K562 (cell line): ENCODE results near the gene DNASE2. TPM values are rescaled to one million over a fixed set of nuclear protein-coding genes. Genes with fewer than 3 reads are reported as not detected.

Experiments used
- ATAC-seq: fragments of 200-7000 bp; cut with Tn5 transposase; 3 replicates; pipeline ENCODE4 v1.9.1; 2020; ENCODE audit warnings: moderate library complexity
- BruUV-seq: library from RNA; stranded (reverse); fragments of 400-500 nt; replicated peaks from 2 replicates; lab custom pipeline; 2021; lab: Mats Ljungman, UMichigan
- CTCF ChIA-PET: fragments of 300-600 bp; formaldehyde crosslinking; extraction: SDS; loops from one replicate; lab custom pipeline; 2021; ENCODE audit warnings: low intra/inter-chr PET ratio; lab: Yijun Ruan, JAX
- POLR2A ChIA-PET: fragments of 300-600, 350-650 bp; sonication (Branson Sonifier 250); formaldehyde crosslinking; extraction: SDS; loops from one replicate; lab custom pipeline; 2021; ENCODE audit warnings: antibody characterized with exemption, inconsistent platforms; lab: Yijun Ruan, JAX
- DNase-seq, 4 experiments: peaks; one replicate each; pipeline versions ENCODE4 v3.0.0 to v3.0.0-alpha.2; 2011 to 2018; ENCODE audit warnings: low spot score in 3 of 4, mixed read lengths in 3 of 4; ENCODE audit errors: extremely low read depth in 1 of 4
- FAIRE-seq: peaks from 2 replicates; lab custom pipeline; 2011; peaks lifted over from hg19 to GRCh38; lab: Jason Lieb, UNC
- H2AFZ ChIP-seq: 2 replicates; pipeline ENCODE4 v1.6.0; 2011; ENCODE audit warnings: low read depth, low read length, control low read depth, inconsistent platforms
- H3K27ac ChIP-seq: fragments of 200-600 bp; 3 replicates; pipeline ENCODE4 v1.8.0; 2011; ENCODE audit warnings: low read depth, mild to moderate bottlenecking, control low read depth, inconsistent platforms, low read length, moderate library complexity, mixed read lengths; ENCODE audit errors: extremely low read depth
- H3K27me3 ChIP-seq, 2 experiments: fragments of 300-600 bp in 1 of 2; 2 replicates in 1 of 2; 3 replicates in 1 of 2; pipeline versions ENCODE4 v1.6.0 to v1.8.0; 2011; ENCODE audit warnings: inconsistent platforms in 2 of 2, low read length in 2 of 2, mild to moderate bottlenecking in 1 of 2, mixed read lengths in 1 of 2, moderate library complexity in 1 of 2; ENCODE audit not compliant: control insufficient read depth in 2 of 2, insufficient read depth in 2 of 2
- H3K36me3 ChIP-seq: fragments of 300-600 bp; 3 replicates; pipeline ENCODE4 v1.8.0; 2011; ENCODE audit warnings: mild to moderate bottlenecking, low read length, inconsistent platforms; ENCODE audit not compliant: control insufficient read depth, insufficient read depth
- H3K4me1 ChIP-seq, 2 experiments: fragments of 200-600 bp in 1 of 2; replicated peaks in 1 of 2; 2 replicates in 1 of 2; 3 replicates in 1 of 2; pipeline versions ENCODE4 v1.5.1 to v1.8.0; 2011; ENCODE audit warnings: inconsistent platforms in 2 of 2, low read length in 2 of 2, mild to moderate bottlenecking in 1 of 2, mixed read lengths in 1 of 2, moderate library complexity in 1 of 2; ENCODE audit not compliant: control insufficient read depth in 2 of 2, insufficient read depth in 2 of 2
- H3K4me2 ChIP-seq: 2 replicates; pipeline ENCODE4 v1.6.1; 2011; ENCODE audit warnings: low read length, control low read depth, inconsistent platforms, mixed read lengths; ENCODE audit not compliant: insufficient read depth
- H3K4me3 ChIP-seq: fragments of 200-600 bp; sonication (generic), shearing (Covaris generic); 2 replicates; pipeline ENCODE4 v1.5.1; 2016; ENCODE audit warnings: control low read depth, inconsistent platforms
- H3K79me2 ChIP-seq: fragments of 200-600 bp; 3 replicates; pipeline ENCODE4 v1.8.0; 2011; ENCODE audit warnings: low read length, inconsistent platforms; ENCODE audit not compliant: control insufficient read depth, insufficient read depth
- H3K9ac ChIP-seq, 2 experiments: 2 replicates each; pipeline versions ENCODE4 v1.6.0 to v1.6.1; 2011; ENCODE audit warnings: low read depth in 2 of 2, low read length in 2 of 2, control low read depth in 1 of 2, inconsistent platforms in 1 of 2, mild to moderate bottlenecking in 1 of 2, mixed read lengths in 1 of 2; ENCODE audit not compliant: insufficient read depth in 1 of 2
- H3K9me1 ChIP-seq: one replicate; pipeline ENCODE4 v1.6.0; 2011; ENCODE audit warnings: inconsistent platforms, mild to moderate bottlenecking, low read length, moderate library complexity; ENCODE audit not compliant: control insufficient read depth, insufficient read depth
- H3K9me3 ChIP-seq: replicated peaks from 2 replicates; pipeline ENCODE4 v1.5.1; 2011; ENCODE audit warnings: low read depth, low read length, inconsistent platforms; ENCODE audit not compliant: control insufficient read depth, insufficient read depth
- H4K20me1 ChIP-seq: replicated peaks from 2 replicates; pipeline ENCODE4 v1.6.1; 2011; ENCODE audit warnings: low read length, inconsistent platforms, mixed read lengths; ENCODE audit not compliant: control insufficient read depth, insufficient read depth
- CTCF ChIP-seq, 3 experiments: IDR thresholded peaks in 2 of 3; conservative IDR thresholded peaks in 1 of 3; 2 replicates each; pipeline ENCODE4 v1.5.1; 2011 to 2012; ENCODE audit warnings: low read length in 3 of 3, mild to moderate bottlenecking in 3 of 3, control low read depth in 2 of 3, improper control_type of control experiment in 1 of 3, inconsistent platforms in 1 of 3, low read depth in 1 of 3, mixed read lengths in 1 of 3, moderate library complexity in 1 of 3; ENCODE audit not compliant: insufficient read depth in 2 of 3
- DNMT1 ChIP-seq: fragments of 450-650 bp; IDR thresholded peaks from 2 replicates; pipeline ENCODE4 v1.6.1; 2016; ENCODE audit warnings: antibody characterized with exemption, mild to moderate bottlenecking
- KLF1 ChIP-seq: fragments of 450-650 bp; IDR thresholded peaks from 2 replicates; pipeline ENCODE4 v1.6.1; 2016; ENCODE audit warnings: missing genetic modification characterization, missing compliant biosample characterization
- NFIC ChIP-seq: fragments of 450-650 bp; IDR thresholded peaks from 2 replicates; pipeline ENCODE4 v1.6.1; 2017; ENCODE audit warnings: mild to moderate bottlenecking, inconsistent platforms
- RAD21 ChIP-seq, 2 experiments: fragments of 250-450 bp in 1 of 2; fragments of 450-650 bp in 1 of 2; sonication (Bioruptor Pico) in 1 of 2; formaldehyde crosslinking in 1 of 2; IDR thresholded peaks in 1 of 2; conservative IDR thresholded peaks in 1 of 2; 2 replicates each; pipeline versions ENCODE4 v1.4.0 to v1.8.0; 2020 to 2022; ENCODE audit warnings: mild to moderate bottlenecking in 2 of 2, moderate library complexity in 1 of 2
- RBM25 ChIP-seq: fragments of 200-400 bp; formaldehyde crosslinking; IDR thresholded peaks from 2 replicates; pipeline ENCODE4 v1.6.1; 2018; ENCODE audit warnings: low read length, low read depth, moderate library complexity; ENCODE audit not compliant: severe bottlenecking
- SMAD1 ChIP-seq: fragments of 150-350 bp; IDR thresholded peaks from 2 replicates; pipeline ENCODE4 v1.6.1; 2014; ENCODE audit warnings: low read length, low read depth; ENCODE audit not compliant: partially characterized antibody
- ZNF583 ChIP-seq: fragments of 250-450 bp; sonication (Bioruptor Pico); IDR thresholded peaks from 2 replicates; pipeline ENCODE4 v1.4.0; 2020
- whole genome bisulfite sequencing: fragments of 100-300 bp; shearing (Covaris generic); methylation state at CpG from one replicate; pipeline ENCODE4 v1.1.6; 2016; ENCODE audit warnings: low coverage, mixed read lengths; ENCODE audit not compliant: insufficient coverage; ENCODE audit errors: missing lambda C conversion rate; 5-methylcytosine and 5-hydroxymethylcytosine counted together
- in situ Hi-C: fragments of 300-500 bp; cut with MboI; formaldehyde crosslinking; loops from 4 replicates; pipeline ENCODE4 v1.15.0; 2018; ENCODE audit warnings: inconsistent platforms, mixed read lengths
- intact Hi-C: fragments of 100-400 bp; cut with micrococcal nuclease; formaldehyde crosslinking; loops from 2 replicates; pipeline ENCODE4 v1.14.2; 2022
- polyA plus RNA-seq, 8 experiments: library from polyadenylated mRNA; depleted of rRNA in 4 of 8; stranded (reverse) in 5 of 8; unstranded in 3 of 8; fragments of >200 nt; fragmentation: Nextera tagmentation in 2 of 8; fragmentation: Illumina TruSeq in 1 of 8; extraction: Ambion mirVana in 2 of 8; extraction: Trizol in 1 of 8; gene quantifications; 2 replicates each; pipeline versions ENCODE4 v1.2.1 to v1.2.3, GENCODE V29; 2011 to 2014; ENCODE audit warnings: inconsistent platforms in 1 of 8, missing spikeins in 1 of 8
- total RNA-seq, 7 experiments: library from RNA; depleted of rRNA in 6 of 7; stranded (reverse); fragments of >200 nt in 6 of 7; fragmentation: Illumina TruSeq in 2 of 7; extraction: Trizol in 2 of 7; gene quantifications; 2 replicates each; pipeline versions ENCODE4 v1.2.1 to v1.2.3, GENCODE V29; 2011 to 2021; ENCODE audit warnings: low replicate concordance in 1 of 7

The DNASE2 gene
- total and polyA plus RNA-seq, 9 of the 15 experiments (the other 6 are each of a cell fraction or from before 2014, with no cell fraction given): 4.4 to 27.0 (median 20.2) TPM

GRCh38 chr19:12864721-12865715 lies 16.2 kb downstream of the DNASE2 start:
- no peak overlapping the region for H3K4me3 ChIP-seq
- DNase-seq: no peak

More at GRCh38 chr19:12864721-12865715, 16.2 kb downstream of the DNASE2 start:
- H3K9ac ChIP-seq: no peak overlapping the region
- no peaks in the 10 kb centered on the region; the same call in 1 of the 2 replicates for H4K20me1 ChIP-seq
- BruUV-seq: no TSS peak
- FAIRE-seq (no peak), ATAC-seq (no peak)
- peaks cover 8 to 35% of the 10 kb centered on the region in 2 experiments; a peak in 4 of 5 replicates for H3K4me1 ChIP-seq
- intact Hi-C loops: no loop called here
- H3K9me1 ChIP-seq: no peaks in the 10 kb centered on the region
- CTCF ChIA-PET: interaction anchor here (0.6 kb wide), 2 partner anchors 100 to 229 kb away, joined by 3 read pairs; no protein-coding TSS in a partner anchor
- H3K9me3 ChIP-seq: no peaks in the 10 kb centered on the region
- H3K27ac ChIP-seq: no peak overlapping the region
- H2AFZ ChIP-seq: no peak overlapping the region
- no peaks in the 10 kb centered on the region for H3K27me3 ChIP-seq
- POLR2A ChIA-PET: interaction anchor here (0.7 to 1.5 kb wide), 3 partner anchors 12 to 179 kb away, joined by 3 to 4 read pairs (median 4); no protein-coding TSS in a partner anchor
- H3K79me2 ChIP-seq: no peaks in the 10 kb centered on the region
- H3K4me2 ChIP-seq: no peak overlapping the region
- TF ChIP-seq ZNF583 (CRISPR knock-in tag) (no peak), RBM25 (peak; percentile 22), CTCF (IDR thresholded peaks at IDR 0.05 in 2 of 3, conservative IDR thresholded peaks at IDR 0.05 in 1 of 3; ENCODE audit: insufficient read depth in 2 of 3, low read depth in 1 of 3, low read length in 3 of 3) (peak; percentile 36 to 52 (median 49); a peak in 5 of 6 replicates), DNMT1 (no peak), NFIC (peak; percentile 51), SMAD1 (no peak), RAD21 (CRISPR knock-in tag; conservative IDR thresholded peaks at IDR 0.05 in 1 of 2, IDR thresholded peaks at IDR 0.05 in 1 of 2) (peak in 1 of 2 experiments; percentile 33; a peak in 2 of 4 replicates), KLF1 (tag) (0 out of 2 replicates have a peak, but pooled peaks have one; percentile 24)
- TF ChIP-seq, all 486 proteins: peak for 5
- in situ Hi-C loops: no loop called here
- no peaks in the 10 kb centered on the region for H3K36me3 ChIP-seq
- WGBS: 60% methylated on average over 34 of the region's 34 CpGs
